RCC 7860 (cell line): ENCODE data around the gene ITIH2.
"Not testable (repeated sequence)": the region's sequence is repeated elsewhere in the genome, so short reads cannot be mapped to it uniquely, and the experiment has no call there.

ENCODE experiments used
- DNase-seq: peaks from one replicate; pipeline ENCODE4 v3.0.0-alpha.2; 2015; ENCODE audit warnings: low spot score
- FAIRE-seq: peaks from 2 replicates; lab custom pipeline; 2012; peaks lifted over from hg19 to GRCh38; lab: Jason Lieb, UNC

The ITIH2 gene

DNA sequence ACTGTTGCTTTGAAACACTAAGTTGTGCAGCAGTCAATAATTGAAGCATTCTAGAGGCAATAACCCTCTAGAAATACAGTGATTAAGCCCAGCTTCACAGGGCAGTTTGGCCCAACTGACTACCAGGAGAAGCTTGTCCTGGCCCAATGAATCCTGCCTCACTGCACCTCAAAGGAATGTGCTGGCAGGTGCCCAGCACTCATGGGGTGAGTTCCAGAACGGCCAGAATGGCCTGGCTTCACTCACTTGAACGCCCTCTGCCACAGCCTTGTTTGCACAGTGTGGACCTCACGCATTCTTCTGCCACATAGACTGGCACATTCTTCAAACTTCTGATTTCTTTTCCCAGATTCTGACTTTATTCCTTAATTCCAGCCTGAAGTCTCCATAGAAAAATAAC, 6.6 kb upstream of the ITIH2 start:
- peak; percentile 94 for DNase-seq
- FAIRE-seq, result peak; percentile 98

DNA sequence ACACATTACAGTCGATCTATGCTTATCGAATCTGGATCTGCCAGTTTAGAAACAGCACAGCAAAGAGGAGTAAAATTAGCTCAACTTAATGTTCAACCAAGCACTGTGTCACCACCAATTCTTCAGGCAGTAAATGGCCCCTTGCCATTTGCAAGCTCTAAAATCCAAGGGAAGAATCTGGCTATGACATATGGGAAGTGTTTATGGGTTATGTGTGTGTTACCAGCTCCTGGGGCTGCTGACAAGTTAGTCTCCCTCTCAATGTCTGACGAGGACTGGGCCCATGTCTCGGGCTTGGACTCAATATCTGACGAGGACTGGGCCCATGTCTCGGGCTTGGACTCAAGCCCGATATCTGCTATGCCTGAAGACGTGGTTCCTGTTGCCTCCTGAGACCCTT, 5.7 kb upstream of the ITIH2 start:
- DNase-seq (peak; percentile 48), FAIRE-seq (no peak)

DNA sequence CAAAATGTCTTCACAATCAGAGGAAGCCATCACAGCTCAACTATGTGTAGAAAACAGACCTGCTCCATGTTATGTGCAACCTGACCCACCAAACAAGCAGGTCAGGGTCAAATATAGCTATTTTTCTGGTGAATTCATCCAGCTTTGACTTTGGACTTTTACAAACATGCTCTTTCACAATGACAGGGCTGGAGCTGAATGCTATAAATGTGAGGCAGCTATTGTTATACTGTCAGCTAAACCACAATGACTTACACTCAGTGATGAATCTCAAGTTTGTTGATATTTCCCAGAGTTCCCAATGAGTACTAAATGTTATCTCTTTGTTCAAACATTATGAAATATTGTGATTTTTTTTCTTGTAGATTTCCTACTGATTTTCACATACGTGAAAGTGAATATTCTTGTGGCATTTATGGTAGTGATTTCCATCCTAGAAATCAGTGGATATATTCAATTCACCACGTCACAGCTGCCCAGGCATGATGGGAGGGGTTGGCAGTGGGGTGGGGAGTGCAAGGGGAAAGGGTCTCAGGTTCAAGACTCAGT, 2.5 kb upstream of the ITIH2 start:
- DNase-seq, result peak; percentile 67
- peak; percentile 91 for FAIRE-seq

GRCh38 chr10:7701158-7701742, 1.9 kb upstream of the ITIH2 start:
- no peak for DNase-seq
- FAIRE-seq, result no peak

DNA sequence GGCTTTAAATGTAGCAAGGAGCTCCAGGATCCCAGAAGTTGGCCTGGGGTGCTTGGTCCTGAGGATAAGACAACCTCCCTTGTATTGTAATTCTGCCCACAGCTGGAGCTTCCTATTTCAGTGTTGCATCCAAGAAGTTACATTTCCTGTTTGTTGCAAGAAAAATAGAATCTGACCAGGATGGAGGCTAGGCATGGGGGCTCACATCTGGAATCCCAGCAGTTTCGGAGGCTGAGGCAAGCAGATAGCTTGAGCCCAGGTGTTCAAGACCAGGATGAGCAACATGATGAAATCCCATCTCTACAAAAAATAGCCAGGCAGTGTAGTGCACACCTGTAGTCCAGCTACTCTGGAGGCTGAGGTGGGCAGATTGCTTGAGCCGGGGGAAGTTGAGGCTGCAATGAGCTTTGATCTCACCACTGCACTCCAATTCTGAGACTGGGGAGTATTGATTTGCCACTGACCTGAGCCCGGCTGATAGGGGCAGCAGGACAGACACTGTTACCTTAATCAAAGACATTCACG, 766 bp upstream of the ITIH2 start:
- FAIRE-seq, result no peak
- DNase-seq, result no peak

DNA sequence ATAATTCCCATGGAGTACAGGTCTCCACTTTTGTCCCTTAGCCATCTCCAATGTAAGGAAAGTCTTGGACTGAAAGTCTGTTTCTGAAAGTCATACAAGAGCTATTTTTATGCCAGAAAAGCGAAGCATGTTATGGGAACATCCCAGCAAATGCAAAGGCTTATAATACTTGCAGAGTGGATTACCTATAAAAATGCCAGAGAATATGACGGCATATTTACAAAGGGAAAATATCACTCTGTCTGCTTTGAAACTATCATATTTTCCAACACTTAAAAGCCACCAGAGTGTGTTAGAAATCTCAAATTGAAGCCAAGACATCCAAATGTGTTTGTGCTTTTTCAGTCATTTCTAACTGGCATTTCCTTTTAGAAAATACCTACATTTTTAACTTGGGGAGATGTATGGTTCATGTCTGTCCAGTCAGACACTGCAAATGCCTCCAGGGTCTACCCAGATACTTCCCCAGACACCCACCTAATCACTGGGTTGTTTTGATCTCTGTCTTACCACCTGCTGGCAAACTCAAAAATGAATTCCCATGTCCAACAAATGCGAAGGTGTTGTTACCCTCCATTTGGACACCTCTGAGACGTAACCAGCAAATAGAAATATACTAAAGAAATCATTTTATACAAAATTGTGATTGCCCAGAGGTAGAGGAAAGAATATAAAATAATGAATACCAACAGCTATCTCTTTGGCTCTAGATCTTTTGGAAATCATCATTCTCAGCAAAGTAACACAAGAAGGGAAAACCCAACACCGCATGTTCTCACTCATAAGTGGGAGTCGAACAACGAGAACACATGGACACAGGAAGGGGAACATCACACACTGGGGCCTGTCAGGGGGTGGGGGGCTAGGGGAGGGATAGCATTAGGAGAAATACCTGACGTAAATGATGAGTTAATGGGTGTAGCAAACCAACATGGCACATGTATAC, 1.2 kb downstream of the ITIH2 start:
- no peak for FAIRE-seq
- no peak for DNase-seq

DNA sequence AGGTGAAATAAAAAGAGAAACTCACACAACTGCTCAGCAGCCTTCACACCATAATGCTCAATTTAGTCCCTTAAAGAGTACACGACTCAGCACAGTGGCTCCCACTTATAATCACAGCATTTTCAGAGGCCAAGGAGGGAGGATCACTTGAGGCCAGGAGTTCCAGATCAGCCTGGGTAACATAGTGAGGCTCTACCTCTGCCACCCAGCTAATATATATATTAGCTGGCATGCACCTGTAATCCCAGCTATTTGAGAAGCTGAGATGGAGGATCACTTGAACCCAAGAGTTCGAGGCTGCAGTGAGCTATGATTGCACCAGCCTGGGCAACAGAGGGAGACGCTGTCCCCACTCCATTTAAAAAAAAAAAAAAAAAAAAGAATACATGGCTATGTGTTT, 2.2 kb downstream of the ITIH2 start:
- no peak for DNase-seq

GRCh38 chr10:7706534-7707073, 3.5 kb downstream of the ITIH2 start:
- FAIRE-seq, result no peak

More for the DNA sequence above, 2.2 kb downstream of the ITIH2 start:
- no peak for FAIRE-seq

GRCh38 chr10:7707102-7707501, 4.0 kb downstream of the ITIH2 start:
- DNase-seq (peak; percentile 30), FAIRE-seq (peak; percentile 93)

More at GRCh38 chr10:7706534-7707073, 3.5 kb downstream of the ITIH2 start:
- no peak for DNase-seq

DNA sequence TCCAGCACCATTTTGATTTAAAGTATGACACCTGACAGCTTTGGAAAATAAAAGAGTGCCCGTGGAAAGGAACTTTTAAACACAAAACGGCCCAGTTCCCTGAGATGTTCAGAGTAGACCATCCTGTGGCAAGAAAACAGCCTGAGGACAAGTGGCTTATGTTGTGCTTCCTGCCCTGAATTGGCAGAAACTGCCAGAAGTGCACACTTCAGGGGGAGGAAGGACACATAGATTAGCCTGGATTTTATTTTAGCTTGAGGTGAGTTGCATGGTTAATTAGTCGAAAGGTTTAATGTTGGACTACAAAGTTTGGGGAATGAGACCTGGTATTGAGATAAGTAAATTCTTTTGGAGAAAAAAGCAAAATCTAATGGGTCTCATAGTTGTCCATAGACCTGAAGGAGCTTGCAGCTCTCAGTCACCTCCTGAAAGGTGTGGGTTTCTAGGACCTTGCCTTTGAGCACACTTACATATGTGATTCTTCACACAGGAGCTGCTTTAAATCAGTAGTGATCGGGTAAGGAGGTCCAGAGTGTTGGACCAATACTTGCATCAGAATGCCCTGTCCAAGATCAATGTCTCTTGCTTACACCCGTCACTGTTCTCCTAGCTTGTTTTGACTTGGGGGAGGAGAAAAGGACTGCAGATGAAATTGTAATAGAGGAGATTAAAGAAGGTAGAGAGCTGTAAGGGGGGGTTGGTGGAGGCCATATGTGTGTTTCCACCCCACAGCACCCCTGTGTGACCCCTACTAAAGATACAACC, 4.9 kb downstream of the ITIH2 start:
- FAIRE-seq (no peak), DNase-seq (no peak)

DNA sequence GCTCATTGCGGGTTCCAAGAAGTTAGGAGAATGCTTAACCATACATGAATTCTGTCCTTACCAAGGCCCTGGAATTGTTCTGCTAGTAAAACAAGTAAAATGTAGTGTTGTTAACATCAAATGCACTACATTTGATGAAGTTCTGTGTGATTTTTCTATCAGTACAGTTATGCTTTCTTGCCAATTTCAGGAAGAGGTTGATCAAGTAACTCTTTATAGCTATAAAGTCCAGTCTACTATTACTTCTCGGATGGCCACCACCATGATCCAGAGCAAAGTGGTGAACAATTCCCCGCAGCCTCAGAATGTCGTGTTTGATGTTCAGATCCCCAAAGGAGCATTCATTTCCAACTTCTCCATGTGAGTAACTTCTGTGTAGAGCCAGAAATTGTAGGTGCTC, 5.7 kb downstream of the ITIH2 start:
- DNase-seq (no peak), FAIRE-seq (no peak)

- FAIRE-seq, result no peak
Observed at GRCh38 chr10:7710446-7710845, 7.3 kb downstream of the ITIH2 start.

DNA sequence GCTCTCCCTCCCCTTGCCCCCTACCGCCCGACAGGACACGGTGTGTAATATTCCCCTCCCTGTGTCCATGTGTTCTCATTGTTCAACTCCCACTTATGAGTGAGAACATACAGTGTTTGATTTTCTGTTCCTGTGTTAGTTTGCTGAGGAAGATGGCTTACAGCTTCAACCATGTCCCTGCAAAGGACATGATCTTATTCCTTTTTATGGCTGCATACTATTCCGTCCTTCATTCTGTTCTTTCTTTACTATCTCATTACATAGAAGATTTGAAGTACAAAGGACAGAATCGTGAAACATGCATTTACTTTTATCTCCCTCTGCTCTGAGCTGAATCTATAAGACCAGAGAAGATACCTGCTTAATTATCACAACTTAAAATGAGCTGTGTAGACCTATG, 8.0 kb downstream of the ITIH2 start:
- not testable (repeated sequence) for FAIRE-seq, DNase-seq

More at GRCh38 chr10:7710446-7710845, 7.3 kb downstream of the ITIH2 start:
- DNase-seq, result no peak

- FAIRE-seq (no peak), DNase-seq (no peak)
Observed at GRCh38 chr10:7715515-7715914, 12.4 kb downstream of the ITIH2 start.

- no peak for FAIRE-seq
- no peak for DNase-seq
Observed at GRCh38 chr10:7717767-7718166, 14.7 kb downstream of the ITIH2 start.

GRCh38 chr10:7718685-7719084, 15.6 kb downstream of the ITIH2 start:
- no peak for DNase-seq
- FAIRE-seq, result no peak

DNA sequence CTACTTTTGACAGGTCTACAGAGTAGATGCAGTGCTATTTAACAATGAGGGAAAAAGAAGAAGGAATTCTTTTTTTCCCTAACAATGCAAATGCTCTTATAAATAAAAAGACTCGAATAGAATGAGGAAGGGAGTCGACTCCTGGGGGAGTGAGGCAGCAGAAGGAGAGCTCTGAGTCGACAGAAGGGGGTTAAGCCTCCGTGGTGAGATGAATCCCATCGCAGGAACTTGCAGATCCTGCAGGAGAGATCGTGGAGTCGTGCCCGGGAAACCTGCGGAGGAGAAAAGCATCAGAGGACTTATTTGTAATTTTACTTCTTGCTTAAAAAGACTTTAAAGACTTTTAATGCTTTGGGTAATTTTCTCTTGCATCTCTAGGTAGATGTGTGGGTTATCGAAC, 17.4 kb downstream of the ITIH2 start:
- DNase-seq (no peak), FAIRE-seq (no peak)

DNA sequence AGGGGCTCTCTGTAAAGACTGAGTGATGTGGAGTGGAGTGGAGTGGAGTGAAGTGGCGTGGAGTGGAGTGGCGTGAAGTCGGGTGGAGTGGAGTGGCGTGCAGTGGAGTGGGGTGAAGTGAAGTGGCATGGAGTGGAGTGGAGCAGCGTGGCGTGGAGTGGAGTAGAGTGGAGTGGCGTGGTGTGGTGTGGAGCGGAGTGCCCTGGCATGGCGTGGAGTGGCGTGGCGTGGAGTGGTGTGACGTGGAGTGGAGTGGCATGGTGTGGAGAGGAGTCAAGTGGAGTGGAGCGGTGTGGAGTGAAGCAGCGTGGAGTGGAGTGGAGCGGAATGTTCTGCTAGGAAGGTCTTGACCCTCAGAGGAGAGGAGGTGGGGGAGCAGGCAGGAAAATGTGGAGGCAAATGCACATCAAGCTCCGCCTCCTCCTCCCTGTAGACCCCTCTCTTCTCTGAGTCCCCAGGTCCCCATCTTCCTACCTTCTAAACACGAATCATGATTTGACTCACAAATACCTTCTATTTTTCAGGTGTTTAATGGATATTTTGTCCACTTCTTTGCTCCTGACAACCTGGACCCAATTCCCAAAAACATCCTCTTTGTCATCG, 19.9 kb downstream of the ITIH2 start:
- DNase-seq, result no peak
- FAIRE-seq, result no peak

- DNase-seq, result no peak
- no peak for FAIRE-seq
Observed at GRCh38 chr10:7734821-7735220, 31.7 kb downstream of the ITIH2 start.
